Breast epithelium (tissue), 3 donors: Measurements from ENCODE around the gene ILRUN.

Experiments used
- CTCF ChIP-seq, 3 donors: fragments of 450-650 bp; IDR thresholded peaks; one replicate each; pipeline ENCODE4 v1.5.1; 2016 to 2017; ENCODE audit warnings: antibody characterized with exemption in 3 of 3, mild to moderate bottlenecking in 3 of 3, moderate library complexity in 3 of 3
- POLR2AphosphoS5 ChIP-seq, 3 donors: sonication (generic); formaldehyde crosslinking; IDR thresholded peaks; one replicate each; pipeline ENCODE4 v1.6.1; 2017; ENCODE audit warnings: antibody characterized with exemption in 3 of 3

DNA sequence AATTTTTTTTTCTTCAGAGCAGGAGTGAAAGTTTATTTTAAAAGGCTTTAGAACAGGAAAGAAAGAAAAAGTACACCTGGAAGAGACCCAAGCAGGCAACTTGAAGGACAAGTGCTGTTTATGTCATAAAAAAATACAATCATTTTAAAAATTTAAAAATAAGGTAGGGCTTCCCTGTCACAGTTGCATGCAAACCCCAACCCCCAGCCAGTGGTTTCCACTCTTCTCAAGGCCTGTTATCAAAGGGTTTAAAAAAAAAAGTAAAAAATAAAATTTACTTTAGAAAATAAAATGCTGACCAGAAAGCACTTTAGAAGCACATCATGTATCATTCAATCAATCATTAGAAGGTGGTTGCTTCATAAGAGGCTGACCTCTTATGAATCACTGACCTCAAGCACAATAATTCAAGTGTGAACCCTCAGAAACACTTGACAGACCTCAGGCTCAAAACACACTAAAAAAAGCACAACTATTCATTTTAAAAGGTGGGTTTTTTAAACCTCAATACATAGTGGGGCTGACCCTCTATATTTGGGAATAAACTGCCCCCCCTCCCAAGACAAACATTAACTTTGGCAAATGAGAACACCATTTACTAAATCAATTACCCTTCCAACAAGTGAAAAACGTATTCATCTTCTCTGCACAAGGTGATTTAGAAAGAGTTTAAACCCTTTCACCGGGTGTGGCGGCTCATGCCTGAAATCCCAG is 15.6 kb downstream of the ILRUN start:
- TF ChIP-seq CTCF (IDR thresholded peaks at IDR 0.05) (no peak), POLR2AphosphoS5 (IDR thresholded peaks at IDR 0.05) (no peak)
